ENCODE results near the gene CDC42EP4.
A peak's percentile ranks its signal among the peaks of the same experiment; 100 is the strongest.
"Not testable (repeated sequence)": the region's sequence is repeated elsewhere in the genome, so short reads cannot be mapped to it uniquely, and the experiment has no call there.

The CDC42EP4 gene

GRCh38 chr17:73308959-73309358 is 2.8 kb downstream of the CDC42EP4 start:
- H3K27ac Mint-ChIP-seq; ATAC-seq (replicated peaks); H3K9me3 Mint-ChIP-seq; DNase-seq: not testable (repeated sequence)
- peaks cover 0 to 11% of the 10 kb centered on the region in 2 donors for H3K27me3 Mint-ChIP-seq
- H3K4me3 Mint-ChIP-seq, result peak overlapping the region in 1 of 2 donors; percentile 88
- peaks cover 15% of the 10 kb centered on the region for H3K36me3 Mint-ChIP-seq (ENCODE audit: insufficient read depth)
- H3K4me1 Mint-ChIP-seq (ENCODE audit: low read depth in 2 of 2), result peaks cover 4 to 14% of the 10 kb centered on the region in 2 donors

GRCh38 chr17:73308017-73308823 is 3.6 kb downstream of the CDC42EP4 start:
- DNase-seq (no peak), ATAC-seq (replicated peaks) (no peak)
- peaks cover 4 to 14% of the 10 kb centered on the region in 2 donors for H3K4me1 Mint-ChIP-seq (ENCODE audit: low read depth in 2 of 2)
- H3K27me3 Mint-ChIP-seq, result peaks cover 0 to 11% of the 10 kb centered on the region in 2 donors
- H3K9me3 Mint-ChIP-seq, result no peaks in the 10 kb centered on the region
- no peak overlapping the region for H3K4me3 Mint-ChIP-seq
- no peak overlapping the region for H3K27ac Mint-ChIP-seq
- peaks cover 15% of the 10 kb centered on the region for H3K36me3 Mint-ChIP-seq (ENCODE audit: insufficient read depth)

DNA sequence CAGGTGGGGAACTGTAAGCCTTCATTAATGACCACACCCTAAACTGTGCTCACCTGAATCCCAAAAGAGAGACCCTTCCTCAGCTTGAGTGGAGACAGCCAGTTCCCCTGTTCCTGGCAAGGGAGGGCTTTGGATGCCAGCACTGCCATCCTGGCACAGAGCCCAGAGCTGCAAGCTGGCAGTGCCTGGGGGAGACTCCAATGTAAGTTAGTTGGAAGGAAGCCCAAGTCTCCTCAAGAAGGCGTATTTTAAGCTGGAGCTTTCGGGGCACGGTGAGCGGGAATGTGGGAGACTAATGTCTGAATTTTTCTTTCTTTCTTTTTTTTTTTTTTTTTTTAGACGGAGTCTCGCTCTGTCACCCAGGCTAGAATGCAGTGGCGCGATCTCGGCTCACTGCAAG is 4.7 kb downstream of the CDC42EP4 start:
- no peak overlapping the region for H3K27ac Mint-ChIP-seq
- H3K4me3 Mint-ChIP-seq, result no peak overlapping the region
- DNase-seq (no peak), ATAC-seq (replicated peaks) (no peak)
- no peaks in the 10 kb centered on the region for H3K9me3 Mint-ChIP-seq
- H3K36me3 Mint-ChIP-seq (ENCODE audit: insufficient read depth), result peaks cover 13% of the 10 kb centered on the region
- peaks cover 4 to 14% of the 10 kb centered on the region in 2 donors for H3K4me1 Mint-ChIP-seq (ENCODE audit: low read depth in 2 of 2)
- peaks cover 0 to 11% of the 10 kb centered on the region in 2 donors for H3K27me3 Mint-ChIP-seq

DNA sequence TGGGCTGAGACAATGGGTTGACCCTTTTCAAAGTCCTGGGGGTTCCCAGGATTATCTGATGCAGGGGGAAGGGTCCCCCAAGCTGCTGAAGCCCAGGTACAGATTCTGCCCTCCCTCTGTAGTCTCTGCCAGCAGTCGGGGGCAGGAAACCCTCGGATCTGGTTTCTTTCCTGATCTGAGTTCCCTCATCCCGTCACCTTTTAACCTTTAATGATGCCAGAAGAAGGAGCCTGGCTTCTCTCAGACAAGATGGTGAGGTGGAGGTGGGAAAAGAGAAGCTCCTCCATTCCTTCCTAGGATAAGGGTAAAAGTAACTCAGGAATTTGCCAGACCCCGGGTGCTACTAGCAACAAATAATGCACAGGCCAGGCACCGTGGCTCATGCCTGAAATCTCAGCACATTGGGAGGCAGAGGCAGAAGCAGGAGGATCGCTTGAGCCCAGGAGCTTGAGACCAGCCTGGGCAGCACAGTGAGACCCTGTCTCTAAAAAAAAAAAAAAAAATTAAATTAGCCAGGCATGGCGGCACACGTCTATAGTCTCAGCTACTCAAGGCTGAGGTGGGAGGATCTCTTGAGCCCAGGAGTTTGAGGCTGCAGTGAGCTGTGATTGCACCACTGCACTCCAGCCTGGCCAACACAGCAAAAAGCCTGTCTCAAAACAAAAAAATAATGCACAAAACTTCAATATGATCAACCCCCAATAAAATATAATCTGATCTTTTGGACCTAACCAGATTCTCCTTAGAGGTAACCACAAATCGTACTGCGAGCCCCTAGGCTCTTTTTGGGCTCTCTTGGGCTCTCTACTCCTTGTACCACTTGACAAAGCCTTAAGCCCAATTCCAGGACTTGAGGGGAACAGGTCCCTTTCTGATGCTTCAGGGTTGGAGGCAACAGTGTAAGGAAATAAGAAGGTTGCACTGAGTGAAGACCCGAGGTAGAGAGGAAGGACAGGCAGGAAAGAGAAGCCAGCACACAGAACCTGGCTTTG is 5.7 kb downstream of the CDC42EP4 start:
- ATAC-seq (replicated peaks), result no peak
- Mint-ChIP-seq H3K36me3 (ENCODE audit: insufficient read depth) (peaks cover 13% of the 10 kb centered on the region), H3K27ac (no peak overlapping the region), H3K9me3 (no peaks in the 10 kb centered on the region), H3K4me1 (ENCODE audit: low read depth in 2 of 2) (peaks cover 4 to 13% of the 10 kb centered on the region in 2 donors), H3K4me3 (no peak overlapping the region), H3K27me3 (peaks cover 0 to 11% of the 10 kb centered on the region in 2 donors)
- no peak for DNase-seq

DNA sequence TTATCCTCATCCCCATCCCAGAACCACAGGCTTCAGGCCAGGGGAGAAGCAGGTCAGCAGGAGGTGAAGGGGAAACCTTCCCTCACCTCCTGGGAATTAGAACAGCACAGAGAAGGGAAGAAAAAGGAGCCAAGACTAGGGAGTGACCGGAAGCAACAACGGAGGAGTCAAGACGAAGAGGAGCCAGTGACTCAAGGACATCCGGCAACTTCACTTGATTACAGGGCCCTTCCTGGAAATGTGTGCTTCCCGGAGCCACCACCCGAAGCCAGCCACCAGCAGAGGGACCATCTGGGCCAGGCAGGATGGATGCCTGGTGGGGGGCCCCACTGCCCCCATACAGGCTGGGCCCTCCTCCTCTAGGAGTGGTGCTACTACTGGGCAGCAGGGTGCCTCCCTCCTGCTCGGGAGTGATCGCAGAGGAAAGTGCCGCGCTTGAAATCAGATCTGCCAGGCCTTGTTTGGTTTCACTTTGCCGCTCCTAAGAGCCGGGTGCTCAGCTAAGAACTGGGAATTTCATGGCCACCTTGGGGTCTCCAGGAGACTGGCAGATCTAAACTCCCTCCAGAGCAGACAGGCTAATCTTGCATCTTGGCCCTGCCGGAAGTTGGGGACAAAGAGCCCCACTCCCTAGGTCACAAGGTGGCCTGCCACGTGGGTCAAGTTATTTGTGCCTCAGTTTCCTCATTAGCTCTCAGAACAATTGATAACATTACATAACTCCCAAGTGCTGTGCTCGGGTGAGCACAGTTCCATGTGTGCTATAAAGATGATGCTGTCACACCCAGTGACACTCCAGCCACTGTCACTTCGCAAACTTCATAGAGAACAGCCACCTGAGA is 6.6 kb downstream of the CDC42EP4 start:
- H3K9me3 Mint-ChIP-seq, result no peaks in the 10 kb centered on the region
- peaks cover 0 to 11% of the 10 kb centered on the region in 2 donors for H3K27me3 Mint-ChIP-seq
- peaks cover 6% of the 10 kb centered on the region for H3K36me3 Mint-ChIP-seq (ENCODE audit: insufficient read depth)
- no peak for DNase-seq
- peaks cover 2 to 10% of the 10 kb centered on the region in 2 donors for H3K4me1 Mint-ChIP-seq (ENCODE audit: low read depth in 2 of 2)
- H3K4me3 Mint-ChIP-seq, result peak overlapping the region in 1 of 2 donors; percentile 10
- peak overlapping the region in 1 of 2 donors; percentile 23 for H3K27ac Mint-ChIP-seq
- ATAC-seq (replicated peaks), result no peak

GRCh38 chr17:73304438-73304837 is 7.4 kb downstream of the CDC42EP4 start:
- DNase-seq (no peak), ATAC-seq (replicated peaks) (no peak)
- Mint-ChIP-seq H3K4me3 (no peak overlapping the region), H3K4me1 (ENCODE audit: low read depth in 2 of 2) (peaks cover 0 to 5% of the 10 kb centered on the region in 2 donors), H3K27me3 (peaks cover 0 to 11% of the 10 kb centered on the region in 2 donors), H3K9me3 (no peaks in the 10 kb centered on the region), H3K36me3 (ENCODE audit: insufficient read depth) (peaks cover 3% of the 10 kb centered on the region), H3K27ac (peak overlapping the region in 1 of 2 donors; percentile 23)

GRCh38 chr17:73302189-73302588 is 9.6 kb downstream of the CDC42EP4 start:
- DNase-seq, result no peak
- peaks cover 0 to 4% of the 10 kb centered on the region in 2 donors for H3K4me1 Mint-ChIP-seq (ENCODE audit: low read depth in 2 of 2)
- H3K27me3 Mint-ChIP-seq, result peaks cover 0 to 11% of the 10 kb centered on the region in 2 donors
- no peak for ATAC-seq (replicated peaks)
- H3K9me3 Mint-ChIP-seq, result no peaks in the 10 kb centered on the region
- H3K4me3 Mint-ChIP-seq, result no peak overlapping the region
- no peak overlapping the region for H3K27ac Mint-ChIP-seq
- H3K36me3 Mint-ChIP-seq (ENCODE audit: insufficient read depth), result no peaks in the 10 kb centered on the region

GRCh38 chr17:73301369-73301768 is 10.4 kb downstream of the CDC42EP4 start:
- H3K4me1 Mint-ChIP-seq (ENCODE audit: low read depth in 2 of 2), result peaks cover 0 to 4% of the 10 kb centered on the region in 2 donors
- ATAC-seq (replicated peaks), result no peak
- H3K36me3 Mint-ChIP-seq (ENCODE audit: insufficient read depth), result no peaks in the 10 kb centered on the region
- H3K4me3 Mint-ChIP-seq, result no peak overlapping the region
- no peak overlapping the region for H3K27ac Mint-ChIP-seq
- peaks cover 0 to 11% of the 10 kb centered on the region in 2 donors for H3K27me3 Mint-ChIP-seq
- DNase-seq, result no peak
- no peaks in the 10 kb centered on the region for H3K9me3 Mint-ChIP-seq

- ATAC-seq (replicated peaks) (no peak), DNase-seq (no peak)
- Mint-ChIP-seq H3K9me3 (no peaks in the 10 kb centered on the region), H3K36me3 (ENCODE audit: insufficient read depth) (no peaks in the 10 kb centered on the region), H3K4me1 (ENCODE audit: low read depth in 2 of 2) (peaks cover 0 to 4% of the 10 kb centered on the region in 2 donors), H3K27me3 (peaks cover 0 to 11% of the 10 kb centered on the region in 2 donors), H3K4me3 (no peak overlapping the region), H3K27ac (no peak overlapping the region)
Observed at GRCh38 chr17:73300392-73300791, 11.4 kb downstream of the CDC42EP4 start.

DNA sequence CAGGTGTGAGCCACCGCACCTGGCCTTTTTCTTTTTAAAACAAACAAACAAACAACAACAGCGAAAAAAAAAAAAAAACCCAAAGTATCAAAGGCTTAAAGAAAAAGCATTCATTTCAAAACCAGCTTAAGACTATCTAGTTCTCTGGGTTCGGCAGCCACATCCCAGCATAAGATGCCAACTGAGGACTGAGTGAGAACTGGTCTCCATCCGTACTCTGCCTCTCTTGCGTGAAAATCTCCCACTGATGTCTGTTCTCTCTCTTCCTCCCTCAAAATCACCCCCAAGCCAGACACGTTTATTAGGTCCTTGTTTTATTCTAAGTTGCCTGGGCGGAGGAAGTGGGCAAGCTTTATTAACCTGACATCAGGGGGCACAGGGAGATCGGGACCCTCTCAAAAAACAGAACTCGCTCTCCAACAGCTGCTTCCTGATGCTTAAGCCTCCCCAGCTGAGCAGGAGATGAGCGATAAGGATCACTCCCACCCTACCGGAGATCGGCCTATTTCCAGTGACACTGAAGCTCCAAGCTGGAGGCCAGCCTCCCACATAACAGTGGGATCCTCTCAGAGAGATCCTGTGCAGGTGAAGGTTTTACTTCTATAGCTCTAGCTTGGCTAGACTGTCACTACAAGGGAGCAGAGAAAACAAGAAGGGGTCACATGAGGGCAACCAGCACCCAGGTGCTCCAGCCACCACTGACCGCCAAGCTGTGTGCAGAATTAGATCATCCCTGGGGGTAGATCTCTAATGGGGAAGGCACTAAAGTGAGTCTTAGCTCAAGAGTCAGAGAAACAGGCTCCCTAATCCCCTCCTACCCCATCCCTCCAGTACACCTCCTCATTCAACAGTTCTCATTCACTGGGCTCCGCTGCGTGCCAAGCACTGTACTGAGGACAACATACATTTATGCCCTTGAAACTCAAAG is 13.6 kb downstream of the CDC42EP4 start:
- Mint-ChIP-seq H3K27me3 (no peaks in the 10 kb centered on the region), H3K36me3 (ENCODE audit: insufficient read depth) (no peaks in the 10 kb centered on the region), H3K9me3 (no peaks in the 10 kb centered on the region), H3K4me3 (no peak overlapping the region), H3K27ac (no peak overlapping the region), H3K4me1 (ENCODE audit: low read depth in 2 of 2) (no peaks in the 10 kb centered on the region)
- DNase-seq (no peak), ATAC-seq (replicated peaks) (no peak)

GRCh38 chr17:73293480-73293911 is 18.3 kb downstream of the CDC42EP4 start:
- ATAC-seq (replicated peaks) (no peak), DNase-seq (no peak)
- H3K4me3 Mint-ChIP-seq, result no peak overlapping the region
- no peaks in the 10 kb centered on the region for H3K9me3 Mint-ChIP-seq
- H3K36me3 Mint-ChIP-seq (ENCODE audit: insufficient read depth), result no peaks in the 10 kb centered on the region
- H3K4me1 Mint-ChIP-seq (ENCODE audit: low read depth in 2 of 2), result peaks cover 14 to 17% of the 10 kb centered on the region in 2 donors
- no peak overlapping the region for H3K27ac Mint-ChIP-seq
- peaks cover 0 to 14% of the 10 kb centered on the region in 2 donors for H3K27me3 Mint-ChIP-seq

GRCh38 chr17:73293031-73293430 is 18.8 kb downstream of the CDC42EP4 start:
- DNase-seq (no peak), ATAC-seq (replicated peaks) (no peak)
- H3K4me1 Mint-ChIP-seq (ENCODE audit: low read depth in 2 of 2), result peaks cover 14 to 17% of the 10 kb centered on the region in 2 donors
- H3K9me3 Mint-ChIP-seq, result no peaks in the 10 kb centered on the region
- H3K27ac Mint-ChIP-seq, result no peak overlapping the region
- no peak overlapping the region for H3K4me3 Mint-ChIP-seq
- H3K27me3 Mint-ChIP-seq, result peaks cover 0 to 17% of the 10 kb centered on the region in 2 donors
- no peaks in the 10 kb centered on the region for H3K36me3 Mint-ChIP-seq (ENCODE audit: insufficient read depth)

All from effector memory CD8-positive, alpha-beta T cell (primary cell).